IMR-90 (cell line): Measurements from ENCODE around the gene HAGHL. TPM values are rescaled to one million over a fixed set of nuclear protein-coding genes. Genes with fewer than 3 reads are reported as not detected.

Experiments used
- ATAC-seq: fragments of 200-7000 bp; cut with Tn5 transposase; 2 replicates; pipeline ENCODE4 v1.9.1; 2020; ENCODE audit warnings: low read depth, mild to moderate bottlenecking, moderate library complexity
- BruUV-seq: library from RNA; stranded (reverse); fragments of 400-500 nt; replicated peaks from 2 replicates; lab custom pipeline; 2021; lab: Mats Ljungman, UMichigan
- CTCF ChIA-PET: fragments of 300-600 bp; formaldehyde crosslinking; extraction: SDS; loops from one replicate; lab custom pipeline; 2021; ENCODE audit warnings: antibody characterized with exemption; lab: Yijun Ruan, JAX
- POLR2A ChIA-PET: fragments of 300-600 bp; sonication (Branson Sonifier 250); formaldehyde crosslinking; loops from one replicate; lab custom pipeline; 2022; ENCODE audit warnings: antibody characterized with exemption; ENCODE audit not compliant: unreplicated experiment; lab: Charles Lee
- DNase-seq: peaks from one replicate; pipeline ENCODE4 v3.0.0; 2013
- H2AFZ ChIP-seq: replicated peaks from 2 replicates; pipeline ENCODE3; 2013; ENCODE audit warnings: low read length, mild to moderate bottlenecking; ENCODE audit not compliant: poor library complexity
- H2AK5ac ChIP-seq: 2 replicates; pipeline ENCODE4 v1.6.1; 2013; ENCODE audit warnings: low read depth, low read length, inconsistent platforms
- H2AK9ac ChIP-seq: replicated peaks from 2 replicates; pipeline ENCODE3; 2013; ENCODE audit warnings: mild to moderate bottlenecking, low read depth, low read length, moderate library complexity; ENCODE audit not compliant: poor library complexity
- H2BK120ac ChIP-seq: 2 replicates; pipeline ENCODE4 v1.6.1; 2013; ENCODE audit warnings: low read depth, low read length, inconsistent platforms
- H2BK15ac ChIP-seq: 3 replicates; pipeline ENCODE4 v1.6.1; 2013; ENCODE audit warnings: low read depth, low read length, inconsistent platforms
- H2BK20ac ChIP-seq: 2 replicates; pipeline ENCODE4 v1.6.1; 2013; ENCODE audit warnings: low read depth, mild to moderate bottlenecking, inconsistent platforms, low read length, moderate library complexity
- H2BK5ac ChIP-seq: 2 replicates; pipeline ENCODE4 v1.6.1; 2013; ENCODE audit warnings: mild to moderate bottlenecking, low read depth, low read length, inconsistent platforms; ENCODE audit not compliant: poor library complexity, severe bottlenecking
- H3K14ac ChIP-seq: replicated peaks from 2 replicates; pipeline ENCODE4 v1.6.1; 2013; ENCODE audit warnings: low read depth, low read length, inconsistent platforms
- H3K18ac ChIP-seq: 2 replicates; pipeline ENCODE4 v1.6.1; 2013; ENCODE audit warnings: low read depth, low read length, control low read depth
- H3K23ac ChIP-seq: 2 replicates; pipeline ENCODE4 v1.6.1; 2013; ENCODE audit warnings: low read depth, low read length, inconsistent platforms
- H3K27ac ChIP-seq: 2 replicates; pipeline ENCODE4 v1.5.1; 2013; ENCODE audit warnings: mild to moderate bottlenecking, control low read depth, low read length; ENCODE audit not compliant: insufficient read depth
- H3K27me3 ChIP-seq: 2 replicates; pipeline ENCODE4 v1.6.1; 2013; ENCODE audit warnings: low read length; ENCODE audit not compliant: control insufficient read depth, insufficient read depth
- H3K36me3 ChIP-seq: 2 replicates; pipeline ENCODE4 v1.6.1; 2013; ENCODE audit warnings: low read length, mixed read lengths; ENCODE audit not compliant: control insufficient read depth, insufficient read depth
- H3K4ac ChIP-seq: 2 replicates; pipeline ENCODE4 v1.6.1; 2013; ENCODE audit warnings: low read depth, low read length, inconsistent platforms
- H3K4me1 ChIP-seq: 2 replicates; pipeline ENCODE4 v1.6.1; 2013; ENCODE audit warnings: low read length, mixed read lengths; ENCODE audit not compliant: control insufficient read depth, insufficient read depth
- H3K4me2 ChIP-seq: 2 replicates; pipeline ENCODE4 v1.6.1; 2013; ENCODE audit warnings: low read depth, mild to moderate bottlenecking, control low read depth, low read length, moderate library complexity
- H3K4me3 ChIP-seq: 2 replicates; pipeline ENCODE4 v1.5.1; 2013; ENCODE audit warnings: low read depth, mild to moderate bottlenecking, control low read depth, low read length, moderate library complexity; ENCODE audit not compliant: insufficient read depth
- H3K56ac ChIP-seq: 2 replicates; pipeline ENCODE4 v1.6.1; 2013; ENCODE audit warnings: low read length, inconsistent platforms; ENCODE audit not compliant: insufficient read depth; ENCODE audit errors: extremely low read depth
- H3K79me1 ChIP-seq, 2 experiments: 2 replicates each; pipeline ENCODE4 v1.6.1; 2013; ENCODE audit warnings: low read length in 2 of 2, inconsistent platforms in 1 of 2, low read depth in 1 of 2
- H3K9ac ChIP-seq: 2 replicates; pipeline ENCODE4 v1.6.1; 2013; ENCODE audit warnings: low read depth, low read length, control low read depth
- H3K9me1 ChIP-seq: 2 replicates; pipeline ENCODE4 v1.6.1; 2013; ENCODE audit warnings: low read length, inconsistent platforms; ENCODE audit not compliant: insufficient read depth
- H3K9me3 ChIP-seq: 2 replicates; pipeline ENCODE4 v1.6.1; 2013; ENCODE audit warnings: low read length; ENCODE audit not compliant: control insufficient read depth, insufficient read depth
- H4K20me1 ChIP-seq: 2 replicates; pipeline ENCODE4 v1.6.1; 2013; ENCODE audit warnings: low read length, inconsistent platforms; ENCODE audit not compliant: insufficient read depth
- H4K5ac ChIP-seq: 2 replicates; pipeline ENCODE4 v1.6.1; 2013; ENCODE audit warnings: mild to moderate bottlenecking, low read depth, low read length, control low read depth
- H4K8ac ChIP-seq, 2 experiments: 2 replicates each; pipeline ENCODE4 v1.6.1; 2013; ENCODE audit warnings: low read depth in 2 of 2, low read length in 2 of 2, control low read depth in 1 of 2, inconsistent platforms in 1 of 2
- H4K91ac ChIP-seq: 2 replicates; pipeline ENCODE4 v1.6.1; 2013; ENCODE audit warnings: low read depth, low read length, inconsistent platforms; ENCODE audit not compliant: insufficient read depth
- MXI1 ChIP-seq: IDR thresholded peaks from 2 replicates; pipeline ENCODE4 v1.6.1; 2012; ENCODE audit warnings: low read depth, mild to moderate bottlenecking, low read length, moderate library complexity, borderline replicate concordance
- WGBS, 2 experiments: methylation state at CpG; one replicate each; pipeline versions ENCODE4 v1.1.5 to v1.1.7; 2013; ENCODE audit warnings: missing lambda C conversion rate in 2 of 2; ENCODE audit not compliant: insufficient read length in 1 of 2; ENCODE audit errors: extremely low coverage in 2 of 2; 5-methylcytosine and 5-hydroxymethylcytosine counted together
- dilution Hi-C: fragments of 300-500 bp; cut with HindIII; formaldehyde crosslinking; loops from one replicate; pipeline ENCODE4 v1.14.3; 2018; ENCODE audit warnings: low sequenced_read_pairs; ENCODE audit not compliant: unreplicated experiment
- in situ Hi-C: fragments of 300-500 bp; cut with MboI; formaldehyde crosslinking; loops from 3 replicates; pipeline ENCODE4 v1.14.3; 2019; ENCODE audit warnings: low sequenced_read_pairs, inconsistent platforms, mixed read lengths
- intact Hi-C: fragments of 100-400 bp; cut with micrococcal nuclease; formaldehyde crosslinking; loops from 2 replicates; pipeline ENCODE4 v1.10.0; 2022
- polyA plus RNA-seq, 3 experiments: library from polyadenylated mRNA; depleted of rRNA; stranded (reverse); fragments of >200 nt; gene quantifications; 2 replicates each; pipeline ENCODE4 v1.2.3, GENCODE V29; 2012; ENCODE audit warnings: low replicate concordance in 1 of 3
- total RNA-seq: library from RNA; depleted of rRNA; stranded (reverse); fragments of >200 nt; gene quantifications from 2 replicates; pipeline ENCODE4 v1.2.3, GENCODE V29; 2012

The HAGHL gene
- total and polyA plus RNA-seq, 2 of the 4 experiments (the other 2 are of a cell fraction): 3.0 to 12.5 TPM

- H2AFZ ChIP-seq: no peak overlapping the region
- H3K4me3 ChIP-seq: no peak overlapping the region
- no peak overlapping the region for H3K56ac ChIP-seq
- peaks cover 4% of the 10 kb centered on the region; the same call in 1 of the 2 replicates for H3K27me3 ChIP-seq
- POLR2A ChIA-PET: interaction anchor here (0.5 kb wide), 1 partner anchor 222 kb away, joined by 5 read pairs; no protein-coding TSS in a partner anchor
- no peak overlapping the region for H2AK9ac ChIP-seq
- no peak overlapping the region for H3K14ac ChIP-seq
- H3K79me1 ChIP-seq: no peaks in the 10 kb centered on the region
- no peak overlapping the region for H3K4me2 ChIP-seq
- H3K27ac ChIP-seq: no peak overlapping the region
- in situ Hi-C loops: no loop called here
- H3K23ac ChIP-seq: no peak overlapping the region
- no peak overlapping the region for H2BK5ac ChIP-seq
- no peak overlapping the region for H3K9ac ChIP-seq
- peaks cover 3% of the 10 kb centered on the region for H3K9me3 ChIP-seq
- H3K9me1 ChIP-seq: no peaks in the 10 kb centered on the region
- no peaks in the 10 kb centered on the region for H3K36me3 ChIP-seq
- CTCF ChIA-PET: no interaction called here
- H3K4me1 ChIP-seq: no peaks in the 10 kb centered on the region
- no peak for TF ChIP-seq MXI1
- no peak overlapping the region for H2BK120ac ChIP-seq
- H4K20me1 ChIP-seq: no peaks in the 10 kb centered on the region
- H3K18ac ChIP-seq: no peak overlapping the region
- ATAC-seq: no peak
- no peak overlapping the region for H4K5ac ChIP-seq
- intact Hi-C loops: no loop called here
- DNase-seq: no peak
- no peak overlapping the region for H3K4ac ChIP-seq
- H2BK20ac ChIP-seq: no peak overlapping the region
- no peak overlapping the region for H4K8ac ChIP-seq
- dilution Hi-C loops: no loop called here
- H2BK15ac ChIP-seq: no peak overlapping the region
- H2AK5ac ChIP-seq: no peak overlapping the region
- 78% methylated on average over 20 of the region's 34 CpGs; no CpG with 5 or more reads in 1 of the 2 experiments for WGBS, 2 experiments
- no TSS peak for BruUV-seq
- H4K91ac ChIP-seq: no peak overlapping the region
These were observed 32.4 kb downstream of the HAGHL start for GRCh38 chr16:759110-759910.
